Stimulated activated CD8-positive, alpha-beta memory T cell treated with anti-CD3 and anti-CD28 coated beads, Interleukin-4, amount 100 ng/mL, for 1 hour (primary cell): ENCODE data around the gene RAB43.
"Not testable (repeated sequence)": the region's sequence is repeated elsewhere in the genome, so short reads cannot be mapped to it uniquely, and the experiment has no call there.

Experiments used
- DNase-seq, 2 donors: peaks; one replicate each; pipeline ENCODE4 v3.0.0-alpha.2; 2020; ENCODE audit warnings: low read depth in 2 of 2, low spot score in 1 of 2

Gene RAB43

GRCh38 chr3:129121792-129122411 is at the start of gene RAB43:
Gene RAB43 (minus strand): TSS chr3:129121804. CDS start chr3:129121489, 315 bp downstream.
- DNase-seq: peak; percentile 85 to 89

GRCh38 chr3:129166579-129167332 is 45.2 kb upstream of the RAB43 start:
- DNase-seq: no peak

- DNase-seq: not testable (repeated sequence)
Observed at GRCh38 chr3:129165594-129165993, 44.0 kb upstream of the RAB43 start.

GRCh38 chr3:129164500-129164899 is 42.9 kb upstream of the RAB43 start:
- DNase-seq: no peak

GRCh38 chr3:129162729-129163579 is 41.4 kb upstream of the RAB43 start:
- no peak for DNase-seq

GRCh38 chr3:129161860-129162271 is 40.3 kb upstream of the RAB43 start:
- no peak for DNase-seq

GRCh38 chr3:129160891-129161859 is 39.6 kb upstream of the RAB43 start, which contains the start of gene ISY1:
Gene ISY1 (minus strand): TSS chr3:129161063. CDS start chr3:129160975, 88 bp downstream.
- DNase-seq: peak; percentile 64 to 72

- DNase-seq: no peak
Observed at GRCh38 chr3:129144786-129145185, 23.2 kb upstream of the RAB43 start.

GRCh38 chr3:129141011-129141410 is 19.4 kb upstream of the RAB43 start:
- DNase-seq: not testable (repeated sequence)

GRCh38 chr3:129139911-129140310 is 18.3 kb upstream of the RAB43 start:
- no peak for DNase-seq

- not testable (repeated sequence) for DNase-seq
Observed at GRCh38 chr3:129136275-129136674, 14.7 kb upstream of the RAB43 start.

- no peak for DNase-seq
Observed at GRCh38 chr3:129132097-129132866, 10.7 kb upstream of the RAB43 start.

GRCh38 chr3:129131465-129132088 is 10.0 kb upstream of the RAB43 start:
- no peak for DNase-seq

- no peak for DNase-seq
Observed at GRCh38 chr3:129130291-129130813, 8.7 kb upstream of the RAB43 start.

GRCh38 chr3:129128357-129129155 is 7.0 kb upstream of the RAB43 start:
- no peak for DNase-seq

GRCh38 chr3:129126726-129127280 is 5.2 kb upstream of the RAB43 start:
- DNase-seq: no peak

- DNase-seq: no peak
Observed at GRCh38 chr3:129123314-129124060, 1.9 kb upstream of the RAB43 start.
